ENCODE data around the gene CD151. TPM values are rescaled to one million over a fixed set of nuclear protein-coding genes. Genes with fewer than 3 reads are reported as not detected.

The CD151 gene
- total RNA-seq, 4 donors from 2014 or later, result 277 to 794 (median 465) TPM

GRCh38 chr11:838441-839279 lies 5.9 kb downstream of the CD151 start:
- peak overlapping the region in 2 of 4 donors; percentile 19 to 31 for H3K27ac ChIP-seq
- ATAC-seq, result no peak
- peaks cover 6 to 88% (median 23%) of the 10 kb centered on the region in 3 donors for H3K4me1 ChIP-seq
- TF ChIP-seq EP300 (IDR thresholded peaks at IDR 0.05), result no peak
- no peak for TF ChIP-seq POLR2AphosphoS5 (IDR thresholded peaks at IDR 0.05)
- no peaks in the 10 kb centered on the region for H3K27me3 ChIP-seq
- no peaks in the 10 kb centered on the region for H3K9me3 ChIP-seq
- H3K4me3 ChIP-seq, result no peak overlapping the region
- H3K36me3 ChIP-seq, result peaks cover 0 to 50% of the 10 kb centered on the region in 2 donors
- 0 to 45% methylated on average over 1 to 4 of the region's 17 CpGs for WGBS, 2 donors (ENCODE audit: low coverage in 1 of 2)

GRCh38 chr11:839280-839623 lies 6.5 kb downstream of the CD151 start:
- 83 to 100% methylated on average over 1 of the region's 5 CpGs for WGBS, 2 donors (ENCODE audit: low coverage in 1 of 2)
- H3K27ac ChIP-seq, result peak overlapping the region in 1 of 4 donors; percentile 31
- H3K4me1 ChIP-seq, result peaks cover 6 to 88% (median 17%) of the 10 kb centered on the region in 3 donors

DNA sequence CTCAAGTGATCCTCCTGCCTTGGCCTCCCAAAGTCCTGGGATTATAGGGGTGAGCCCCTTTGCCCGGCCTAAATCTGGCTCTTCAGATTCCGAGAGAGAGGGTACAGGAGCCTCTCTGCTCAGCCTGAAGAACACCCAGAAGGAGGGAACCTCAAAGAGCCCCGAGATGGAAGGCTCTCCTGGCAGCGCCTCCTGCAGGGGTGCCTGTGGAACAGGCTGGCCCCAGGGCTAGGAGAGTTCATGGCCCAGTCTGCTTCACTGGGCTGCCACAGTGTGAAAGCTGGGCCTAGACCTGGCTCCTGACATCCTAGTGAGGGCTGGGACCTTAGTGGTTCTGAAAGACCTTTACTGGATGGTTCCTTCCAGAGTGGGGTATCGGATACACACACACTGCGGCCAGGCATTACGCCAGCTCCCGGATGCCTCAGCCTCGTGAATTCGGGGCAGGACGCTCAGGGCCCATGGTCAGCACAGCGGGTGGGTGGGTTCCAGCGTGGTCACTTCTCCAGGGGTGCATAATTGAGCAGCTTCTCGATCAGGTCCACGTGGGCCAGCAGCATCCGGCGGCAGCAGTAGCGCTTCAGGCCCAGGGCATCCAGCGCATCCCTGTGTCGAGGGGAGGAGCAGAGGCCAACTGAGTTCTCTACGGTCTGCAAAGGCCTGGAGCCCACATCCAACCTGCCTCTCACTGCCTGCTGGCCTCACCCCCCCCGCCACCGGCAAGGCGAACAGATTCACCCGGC lies 7.3 kb downstream of the CD151 start:
- no CpG with 5 or more reads among the region's 25 CpGs for WGBS, 2 donors (ENCODE audit: low coverage in 1 of 2)
- Histone ChIP-seq H3K4me3 (peak overlapping the region in 1 of 2 donors; percentile 100), H3K4me1 (peaks cover 6 to 88% (median 13%) of the 10 kb centered on the region in 3 donors), H3K9me3 (no peaks in the 10 kb centered on the region), H3K27ac (peak overlapping the region in 2 of 4 donors; percentile 44 to 92), H3K27me3 (no peaks in the 10 kb centered on the region), H3K36me3 (peaks cover 0 to 50% of the 10 kb centered on the region in 2 donors)
- ATAC-seq, result no peak
- TF ChIP-seq POLR2A (IDR thresholded peaks at IDR 0.05), result no peak
- TF ChIP-seq, protein P1, sequence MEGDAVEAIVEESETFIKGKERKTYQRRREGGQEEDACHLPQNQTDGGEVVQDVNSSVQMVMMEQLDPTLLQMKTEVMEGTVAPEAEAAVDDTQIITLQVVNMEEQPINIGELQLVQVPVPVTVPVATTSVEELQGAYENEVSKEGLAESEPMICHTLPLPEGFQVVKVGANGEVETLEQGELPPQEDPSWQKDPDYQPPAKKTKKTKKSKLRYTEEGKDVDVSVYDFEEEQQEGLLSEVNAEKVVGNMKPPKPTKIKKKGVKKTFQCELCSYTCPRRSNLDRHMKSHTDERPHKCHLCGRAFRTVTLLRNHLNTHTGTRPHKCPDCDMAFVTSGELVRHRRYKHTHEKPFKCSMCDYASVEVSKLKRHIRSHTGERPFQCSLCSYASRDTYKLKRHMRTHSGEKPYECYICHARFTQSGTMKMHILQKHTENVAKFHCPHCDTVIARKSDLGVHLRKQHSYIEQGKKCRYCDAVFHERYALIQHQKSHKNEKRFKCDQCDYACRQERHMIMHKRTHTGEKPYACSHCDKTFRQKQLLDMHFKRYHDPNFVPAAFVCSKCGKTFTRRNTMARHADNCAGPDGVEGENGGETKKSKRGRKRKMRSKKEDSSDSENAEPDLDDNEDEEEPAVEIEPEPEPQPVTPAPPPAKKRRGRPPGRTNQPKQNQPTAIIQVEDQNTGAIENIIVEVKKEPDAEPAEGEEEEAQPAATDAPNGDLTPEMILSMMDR (IDR thresholded peaks at IDR 0.05), result no peak
- TF ChIP-seq POLR2AphosphoS5 (IDR thresholded peaks at IDR 0.05), result no peak
- TF ChIP-seq EP300 (IDR thresholded peaks at IDR 0.05), result no peak

More at GRCh38 chr11:839280-839623, 6.5 kb downstream of the CD151 start:
- TF ChIP-seq EP300 (IDR thresholded peaks at IDR 0.05) (no peak), POLR2A (IDR thresholded peaks at IDR 0.05) (no peak), POLR2AphosphoS5 (IDR thresholded peaks at IDR 0.05) (no peak)
- TF ChIP-seq, protein P1 (IDR thresholded peaks at IDR 0.05), result no peak
- no peak overlapping the region for H3K4me3 ChIP-seq
- peaks cover 0 to 50% of the 10 kb centered on the region in 2 donors for H3K36me3 ChIP-seq
- no peak for ATAC-seq
- H3K27me3 ChIP-seq, result no peaks in the 10 kb centered on the region
- no peaks in the 10 kb centered on the region for H3K9me3 ChIP-seq

GRCh38 chr11:841981-842369 lies 9.2 kb downstream of the CD151 start:
- no peaks in the 10 kb centered on the region for H3K27me3 ChIP-seq
- H3K27ac ChIP-seq, result peak overlapping the region; percentile 79 to 98 (median 93)
- no peak for ATAC-seq
- peaks cover 6 to 88% (median 25%) of the 10 kb centered on the region in 3 donors for H3K4me1 ChIP-seq
- H3K4me3 ChIP-seq, result peak overlapping the region; percentile 91 to 100
- TF ChIP-seq POLR2A (IDR thresholded peaks at IDR 0.05) (no peak), EP300 (IDR thresholded peaks at IDR 0.05) (no peak), POLR2AphosphoS5 (IDR thresholded peaks at IDR 0.05) (no peak)
- TF ChIP-seq, protein P1 (IDR thresholded peaks at IDR 0.05), result no peak
- H3K9me3 ChIP-seq, result no peaks in the 10 kb centered on the region
- 0% methylated on average over 1 of the region's 27 CpGs; no CpG with 5 or more reads in 1 of the 2 donors for WGBS, 2 donors (ENCODE audit: low coverage in 1 of 2)
- peaks cover 0 to 39% of the 10 kb centered on the region in 2 donors for H3K36me3 ChIP-seq

- Histone ChIP-seq H3K27me3 (no peaks in the 10 kb centered on the region), H3K27ac (peak within 1 kb of the TSS; percentile 79 to 98 (median 93)), H3K36me3 (peaks cover 0 to 39% of the 10 kb centered on the region in 2 donors), H3K4me3 (peak within 1 kb of the TSS; percentile 91 to 100), H3K4me1 (peaks cover 6 to 88% (median 25%) of the 10 kb centered on the region in 3 donors), H3K9me3 (no peaks in the 10 kb centered on the region)
- WGBS, 2 donors (ENCODE audit: low coverage in 1 of 2), result no CpG with 5 or more reads among the region's 87 CpGs
- peak; percentile 46 for ATAC-seq
- TF ChIP-seq POLR2AphosphoS5 (IDR thresholded peaks at IDR 0.05) (peak; percentile 83), EP300 (IDR thresholded peaks at IDR 0.05) (no peak), POLR2A (IDR thresholded peaks at IDR 0.05) (peak; percentile 84 to 87)
- TF ChIP-seq, protein P1 (IDR thresholded peaks at IDR 0.05), result peak in 3 of 4 experiments; percentile 12 to 28 (median 26)
These were observed 9.7 kb downstream of the CD151 start, which contains the start of the genes POLR2L and TSPAN4 for GRCh38 chr11:842370-843002. TSS of gene POLR2L (minus strand) at chr11:842529. CDS start at chr11:842508, 21 bp downstream. TSS of gene TSPAN4 (plus strand) at chr11:842852. CDS start at chr11:850305, 7,453 bp downstream.

All from gastroesophageal sphincter (tissue), 4 donors.